Hepatocyte (in vitro differentiated cells): ENCODE results near the gene CLN5.

Experiments
- CTCF ChIP-seq: fragments of 200-600 bp; sonication (generic); IDR thresholded peaks from 2 replicates; pipeline ENCODE4 v1.5.1; 2016; ENCODE audit warnings: antibody characterized with exemption, mild to moderate bottlenecking; ENCODE audit not compliant: poor library complexity
- EZH2 ChIP-seq: fragments of 200-600 bp; sonication (generic); IDR thresholded peaks from 2 replicates; pipeline ENCODE4 v1.6.1; 2016; ENCODE audit warnings: antibody characterized with exemption, mild to moderate bottlenecking, borderline replicate concordance

DNA sequence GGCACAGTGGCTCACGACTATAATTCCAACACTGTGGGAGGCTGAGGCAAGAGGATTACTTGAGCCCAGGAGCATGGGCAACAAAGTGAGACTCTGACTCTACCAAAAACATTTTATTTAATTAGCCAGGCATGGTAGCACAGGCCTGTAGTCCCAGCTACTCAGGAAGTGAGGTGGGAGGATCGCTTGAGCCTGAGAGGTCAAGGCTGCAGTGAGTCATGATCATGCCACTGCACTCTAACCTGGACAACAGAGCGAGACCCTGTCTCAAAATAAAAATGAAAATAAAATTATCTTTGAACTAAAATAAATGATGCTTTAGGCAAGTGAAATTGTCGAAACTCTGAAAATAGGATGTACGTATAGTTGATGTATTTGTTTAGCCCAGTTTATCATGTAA is 8.2 kb upstream of the CLN5 start:
- TF ChIP-seq CTCF (no peak), EZH2 (no peak)
